Caco-2 (cell line): ENCODE measurements around the gene TACC3. TPM values are rescaled to one million over a fixed set of nuclear protein-coding genes. Genes with fewer than 3 reads are reported as not detected.

Experiments
- BruUV-seq: library from RNA; stranded (reverse); fragments of 400-500 nt; replicated peaks from 2 replicates; lab custom pipeline; 2021; lab: Mats Ljungman, UMichigan
- CTCF ChIA-PET: fragments of 300-600 bp; sonication (Branson Sonifier 250); formaldehyde crosslinking; loops from one replicate; lab custom pipeline; 2022; ENCODE audit warnings: antibody characterized with exemption; lab: Charles Lee
- POLR2A ChIA-PET: fragments of 300-600 bp; sonication (Branson Sonifier 250); formaldehyde crosslinking; loops from one replicate; lab custom pipeline; 2022; ENCODE audit warnings: antibody characterized with exemption; lab: Charles Lee
- DNase-seq, 2 experiments: peaks; one replicate each; pipeline versions ENCODE4 v3.0.0 to v3.0.0-alpha.2; 2020 to 2022
- H3K27me3 ChIP-seq: replicated peaks from 2 replicates; pipeline ENCODE4 v1.6.0; 2011; ENCODE audit warnings: low read length; ENCODE audit not compliant: control insufficient read depth, insufficient read depth
- H3K36me3 ChIP-seq: 2 replicates; pipeline ENCODE4 v1.5.1; 2011; ENCODE audit warnings: low read length; ENCODE audit not compliant: control insufficient read depth, insufficient read depth
- H3K4me1 ChIP-seq: fragments of 250-450 bp; sonication (Bioruptor Pico); 2 replicates; pipeline ENCODE4 v1.5.1; 2020; ENCODE audit warnings: mild to moderate bottlenecking
- H3K4me3 ChIP-seq: 2 replicates; pipeline ENCODE4 v1.5.1; 2011; ENCODE audit warnings: low read depth, mild to moderate bottlenecking, control low read depth, low read length
- H3K9me3 ChIP-seq: fragments of 250-450 bp; sonication (Bioruptor Pico); 2 replicates; pipeline ENCODE4 v1.5.1; 2020; ENCODE audit warnings: mild to moderate bottlenecking, moderate library complexity
- H3K27ac Mint-ChIP-seq: one replicate; pipeline ENCODE4 v1.8.0; 2022; ENCODE audit warnings: mixed read lengths; ENCODE audit not compliant: unreplicated experiment
- H3K27me3 Mint-ChIP-seq: one replicate; pipeline ENCODE4 v1.8.0; 2022; ENCODE audit warnings: mixed read lengths; ENCODE audit not compliant: insufficient read depth, unreplicated experiment
- H3K36me3 Mint-ChIP-seq: one replicate; pipeline ENCODE4 v1.8.0; 2022; ENCODE audit warnings: mild to moderate bottlenecking, mixed read lengths; ENCODE audit not compliant: insufficient read depth, unreplicated experiment
- H3K4me1 Mint-ChIP-seq: one replicate; pipeline ENCODE4 v1.8.0; 2022; ENCODE audit warnings: low read depth, mixed read lengths; ENCODE audit not compliant: unreplicated experiment
- H3K4me3 Mint-ChIP-seq: one replicate; pipeline ENCODE4 v1.8.0; 2022; ENCODE audit warnings: mild to moderate bottlenecking, moderate library complexity, mixed read lengths; ENCODE audit not compliant: unreplicated experiment
- H3K9me3 Mint-ChIP-seq: one replicate; pipeline ENCODE4 v1.8.0; 2022; ENCODE audit warnings: mixed read lengths; ENCODE audit not compliant: unreplicated experiment
- intact Hi-C: fragments of 100-400 bp; cut with micrococcal nuclease; formaldehyde crosslinking; loops from one replicate; pipeline ENCODE4 v1.10.0; 2022; ENCODE audit not compliant: unreplicated experiment
- total RNA-seq: library from RNA; stranded (reverse); gene quantifications from 2 replicates; pipeline ENCODE4 v1.2.3, GENCODE V29; 2022
- TF ChIP-seq, protein P1 (sequence below), 2 experiments: fragments of 200-600 bp in 1 of 2; IDR thresholded peaks; 1 replicate in 1 of 2; 2 replicates in 1 of 2; pipeline versions ENCODE4 v1.5.1 to v1.8.0; 2011 to 2022; ENCODE audit warnings: antibody characterized with exemption in 1 of 2, control low read depth in 1 of 2, inconsistent platforms in 1 of 2, low read depth in 1 of 2, low read length in 1 of 2, mild to moderate bottlenecking in 1 of 2, moderate library complexity in 1 of 2; ENCODE audit not compliant: insufficient read depth in 1 of 2, severe bottlenecking in 1 of 2, unreplicated experiment in 1 of 2

Gene TACC3
- total RNA-seq, 1 experiment from 2014 or later = 106 TPM

DNA sequence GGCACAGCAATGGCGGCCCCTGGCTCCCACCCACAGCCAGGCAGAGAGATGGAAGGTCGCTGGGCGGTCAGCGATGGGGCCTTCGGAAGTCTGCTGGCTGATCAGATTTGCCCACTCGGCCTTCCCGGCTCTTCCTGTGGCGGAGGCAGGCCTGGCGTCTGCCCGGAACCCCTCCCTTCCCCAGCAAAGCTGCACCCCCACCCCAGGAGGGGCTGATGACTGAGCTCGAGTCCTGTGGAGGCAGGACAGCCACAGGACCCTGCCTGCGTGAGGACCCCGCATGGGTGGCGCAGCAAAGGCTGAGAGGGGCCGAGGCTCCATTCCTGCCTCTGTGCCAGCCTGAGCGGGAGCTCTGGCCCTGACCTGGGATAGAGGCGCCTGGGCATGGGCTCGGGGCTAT, 34.8 kb downstream of the TACC3 start:
- BruUV-seq = no TSS peak
- no peak overlapping the region for H3K4me3 Mint-ChIP-seq
- H3K36me3 Mint-ChIP-seq = no peaks in the 10 kb centered on the region
- intact Hi-C loops = no loop called here
- H3K27ac Mint-ChIP-seq = no peak overlapping the region
- H3K27me3 Mint-ChIP-seq = no peaks in the 10 kb centered on the region
- DNase-seq = no peak
- H3K9me3 ChIP-seq = no peaks in the 10 kb centered on the region
- no peaks in the 10 kb centered on the region for H3K4me1 Mint-ChIP-seq
- peaks cover 17% of the 10 kb centered on the region; the same call in 1 of the 2 replicates for H3K4me1 ChIP-seq
- H3K27me3 ChIP-seq = no peaks in the 10 kb centered on the region
- ChIA-PET CTCF (no interaction called here), POLR2A (no interaction called here)
- no peaks in the 10 kb centered on the region for H3K36me3 ChIP-seq
- no peak overlapping the region for H3K4me3 ChIP-seq
- TF ChIP-seq, protein P1, sequence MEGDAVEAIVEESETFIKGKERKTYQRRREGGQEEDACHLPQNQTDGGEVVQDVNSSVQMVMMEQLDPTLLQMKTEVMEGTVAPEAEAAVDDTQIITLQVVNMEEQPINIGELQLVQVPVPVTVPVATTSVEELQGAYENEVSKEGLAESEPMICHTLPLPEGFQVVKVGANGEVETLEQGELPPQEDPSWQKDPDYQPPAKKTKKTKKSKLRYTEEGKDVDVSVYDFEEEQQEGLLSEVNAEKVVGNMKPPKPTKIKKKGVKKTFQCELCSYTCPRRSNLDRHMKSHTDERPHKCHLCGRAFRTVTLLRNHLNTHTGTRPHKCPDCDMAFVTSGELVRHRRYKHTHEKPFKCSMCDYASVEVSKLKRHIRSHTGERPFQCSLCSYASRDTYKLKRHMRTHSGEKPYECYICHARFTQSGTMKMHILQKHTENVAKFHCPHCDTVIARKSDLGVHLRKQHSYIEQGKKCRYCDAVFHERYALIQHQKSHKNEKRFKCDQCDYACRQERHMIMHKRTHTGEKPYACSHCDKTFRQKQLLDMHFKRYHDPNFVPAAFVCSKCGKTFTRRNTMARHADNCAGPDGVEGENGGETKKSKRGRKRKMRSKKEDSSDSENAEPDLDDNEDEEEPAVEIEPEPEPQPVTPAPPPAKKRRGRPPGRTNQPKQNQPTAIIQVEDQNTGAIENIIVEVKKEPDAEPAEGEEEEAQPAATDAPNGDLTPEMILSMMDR (IDR thresholded peaks at IDR 0.05; ENCODE audit: insufficient read depth in 1 of 2, low read depth in 1 of 2, low read length in 1 of 2, severe bottlenecking in 1 of 2, unreplicated experiment in 1 of 2) = no peak
- H3K9me3 Mint-ChIP-seq = no peaks in the 10 kb centered on the region

GRCh38 chr4:1756893-1757779, 35.8 kb downstream of the TACC3 start:
- H3K4me3 ChIP-seq = no peak overlapping the region
- Mint-ChIP-seq H3K27me3 (no peaks in the 10 kb centered on the region), H3K36me3 (no peaks in the 10 kb centered on the region), H3K4me1 (no peaks in the 10 kb centered on the region), H3K4me3 (no peak overlapping the region), H3K9me3 (no peaks in the 10 kb centered on the region), H3K27ac (no peak overlapping the region)
- no peaks in the 10 kb centered on the region for H3K27me3 ChIP-seq
- CTCF ChIA-PET = no interaction called here
- intact Hi-C loops = no loop called here
- DNase-seq = no peak
- BruUV-seq = no TSS peak
- POLR2A ChIA-PET = no interaction called here
- no peaks in the 10 kb centered on the region for H3K9me3 ChIP-seq
- H3K4me1 ChIP-seq = peaks cover 17% of the 10 kb centered on the region; the same call in 1 of the 2 replicates
- no peaks in the 10 kb centered on the region for H3K36me3 ChIP-seq
- TF ChIP-seq, protein P1 (IDR thresholded peaks at IDR 0.05; ENCODE audit: insufficient read depth in 1 of 2, low read depth in 1 of 2, low read length in 1 of 2, severe bottlenecking in 1 of 2, unreplicated experiment in 1 of 2) = no peak

DNA sequence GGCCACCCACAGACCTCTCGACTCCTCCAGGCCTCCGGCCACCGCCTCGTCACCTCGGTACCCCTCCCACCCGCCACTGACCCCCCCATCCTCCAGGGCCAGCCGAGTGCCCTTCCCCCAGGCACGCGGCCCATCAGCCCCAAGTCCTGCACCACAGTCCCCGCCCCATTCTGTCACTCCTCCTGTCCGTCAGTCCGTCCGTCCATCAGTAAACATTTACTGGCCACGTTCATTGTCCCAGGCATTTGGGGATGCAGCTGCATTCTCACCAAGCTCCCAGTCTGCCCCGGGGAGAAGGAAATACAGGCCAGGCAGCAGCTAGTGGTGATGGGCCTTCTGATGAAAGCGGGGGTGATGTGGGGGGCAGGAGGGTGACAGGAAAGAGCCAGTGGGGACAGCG, 36.5 kb downstream of the TACC3 start:
- no peaks in the 10 kb centered on the region for H3K36me3 Mint-ChIP-seq
- ChIA-PET POLR2A (interaction anchor here (0.6 kb wide), 1 partner anchor 142 kb away, joined by 5 read pairs; no protein-coding TSS in a partner anchor), CTCF (interaction anchor here (1.8 kb wide), 1 partner anchor 10 kb away, joined by 9 read pairs; no protein-coding TSS in a partner anchor)
- Histone ChIP-seq H3K27me3 (no peaks in the 10 kb centered on the region), H3K4me3 (no peak overlapping the region), H3K36me3 (no peaks in the 10 kb centered on the region), H3K9me3 (no peaks in the 10 kb centered on the region), H3K4me1 (peaks cover 14% of the 10 kb centered on the region; the same call in 1 of the 2 replicates)
- H3K27me3 Mint-ChIP-seq = no peaks in the 10 kb centered on the region
- no TSS peak for BruUV-seq
- TF ChIP-seq, protein P1 (IDR thresholded peaks at IDR 0.05; ENCODE audit: insufficient read depth in 1 of 2, low read depth in 1 of 2, low read length in 1 of 2, severe bottlenecking in 1 of 2, unreplicated experiment in 1 of 2) = no peak
- intact Hi-C loops = no loop called here
- no peaks in the 10 kb centered on the region for H3K4me1 Mint-ChIP-seq
- H3K9me3 Mint-ChIP-seq = no peaks in the 10 kb centered on the region
- H3K4me3 Mint-ChIP-seq = no peak overlapping the region
- DNase-seq = no peak
- no peak overlapping the region for H3K27ac Mint-ChIP-seq
